GM21367 (cell line): ENCODE measurements around the gene ZBED5.
"Not testable (repeated sequence)": the region's sequence is repeated elsewhere in the genome, so short reads cannot be mapped to it uniquely, and the experiment has no call there.

Experiments
- ATAC-seq: cut with Tn5 transposase; IDR thresholded peaks from one replicate; pipeline ENCODE4 v1.9.1; 2021; ENCODE audit not compliant: unreplicated experiment

ZBED5 gene

DNA sequence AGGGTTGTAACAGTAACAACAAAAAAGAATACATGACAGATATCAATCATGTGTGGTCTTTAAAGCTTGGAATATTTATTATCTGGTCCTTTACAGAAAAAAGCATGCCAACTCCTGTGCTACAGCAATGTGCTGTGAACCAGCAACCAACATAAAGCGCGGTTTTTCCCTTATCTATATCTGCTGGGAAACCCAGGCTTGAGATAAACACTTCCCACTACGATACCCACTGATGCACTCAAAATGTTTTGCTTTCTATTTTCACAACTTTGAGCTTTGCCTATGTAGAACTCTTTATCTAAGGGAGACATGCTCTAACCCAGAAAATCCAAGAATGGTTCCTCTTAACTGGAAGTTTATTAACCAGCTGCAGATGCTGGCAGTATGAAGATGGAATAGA is 19.0 kb downstream of the ZBED5 start:
- ATAC-seq, result no peak

- ATAC-seq, result no peak
These were observed 19.8 kb downstream of the ZBED5 start for GRCh38 chr11:10838083-10838482.

DNA sequence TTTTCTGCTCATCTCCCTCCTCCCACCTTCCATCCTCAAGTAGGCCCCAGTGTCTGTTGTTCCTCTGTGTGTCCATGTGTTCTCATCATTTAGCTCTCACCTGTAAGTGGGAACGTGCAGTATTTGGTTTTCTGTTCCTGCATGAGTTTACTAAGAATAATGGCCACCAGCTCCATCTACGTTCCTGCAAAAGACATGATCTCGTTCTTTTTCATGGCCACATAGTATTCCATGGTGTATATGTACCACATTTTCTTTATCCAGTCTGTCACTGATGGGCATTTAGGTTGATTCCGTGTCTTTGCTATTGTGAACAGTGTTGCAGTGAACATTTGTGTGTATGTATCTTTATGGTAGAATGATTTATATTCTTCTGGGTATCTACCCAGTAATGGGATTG is 21.0 kb downstream of the ZBED5 start:
- ATAC-seq, result not testable (repeated sequence)

GRCh38 chr11:10829139-10829538 is 28.7 kb downstream of the ZBED5 start:
- no peak for ATAC-seq

DNA sequence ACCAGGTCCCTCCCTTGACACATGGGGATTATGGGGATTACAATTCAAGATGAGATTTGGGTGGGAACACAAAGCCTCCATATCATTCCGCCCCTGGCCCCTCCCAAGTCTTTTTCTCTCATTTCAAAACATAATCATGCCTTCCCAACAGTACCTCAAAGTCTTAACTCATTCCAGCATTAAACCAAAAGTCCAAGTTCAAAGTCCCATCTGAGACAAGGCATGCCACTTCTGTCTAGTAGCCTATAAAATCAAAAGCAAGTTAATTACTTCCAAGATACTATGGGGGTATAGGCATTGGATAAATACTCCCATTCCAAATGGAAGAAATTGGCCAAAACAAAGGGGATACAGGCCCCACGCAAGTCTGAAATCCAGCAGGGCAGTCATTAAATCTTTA is 29.5 kb downstream of the ZBED5 start:
- ATAC-seq, result no peak

- ATAC-seq, result peak; percentile 67
These were observed 33.0 kb downstream of the ZBED5 start for GRCh38 chr11:10824888-10825287.

GRCh38 chr11:10823152-10823579 is 34.7 kb downstream of the ZBED5 start:
- ATAC-seq, result no peak

DNA sequence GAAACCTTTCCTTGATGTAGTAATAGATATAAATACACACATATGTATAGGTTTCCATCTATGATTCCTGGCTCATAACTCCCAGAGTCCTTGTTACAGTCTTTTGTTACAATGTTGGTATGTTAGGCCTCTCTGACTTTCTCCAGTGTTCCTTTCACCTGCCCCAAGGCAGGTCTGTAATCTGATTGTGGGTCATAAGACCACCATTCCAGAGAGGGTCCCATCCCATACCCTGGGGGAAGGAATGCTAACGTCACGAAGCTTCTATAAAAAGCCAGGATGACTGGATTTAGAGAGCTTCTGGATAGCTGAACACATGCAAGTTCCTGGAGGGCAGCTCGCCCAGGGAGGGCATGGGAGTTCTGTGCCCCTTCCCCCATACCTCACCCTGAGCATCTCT is 35.4 kb downstream of the ZBED5 start:
- not testable (repeated sequence) for ATAC-seq

GRCh38 chr11:10818594-10818993 is 39.3 kb downstream of the ZBED5 start:
- ATAC-seq, result no peak

GRCh38 chr11:10813945-10814344 is 43.9 kb downstream of the ZBED5 start:
- ATAC-seq, result no peak

- ATAC-seq, result peak; percentile 16
These were observed 48.3 kb downstream of the ZBED5 start for GRCh38 chr11:10809373-10810160.

DNA sequence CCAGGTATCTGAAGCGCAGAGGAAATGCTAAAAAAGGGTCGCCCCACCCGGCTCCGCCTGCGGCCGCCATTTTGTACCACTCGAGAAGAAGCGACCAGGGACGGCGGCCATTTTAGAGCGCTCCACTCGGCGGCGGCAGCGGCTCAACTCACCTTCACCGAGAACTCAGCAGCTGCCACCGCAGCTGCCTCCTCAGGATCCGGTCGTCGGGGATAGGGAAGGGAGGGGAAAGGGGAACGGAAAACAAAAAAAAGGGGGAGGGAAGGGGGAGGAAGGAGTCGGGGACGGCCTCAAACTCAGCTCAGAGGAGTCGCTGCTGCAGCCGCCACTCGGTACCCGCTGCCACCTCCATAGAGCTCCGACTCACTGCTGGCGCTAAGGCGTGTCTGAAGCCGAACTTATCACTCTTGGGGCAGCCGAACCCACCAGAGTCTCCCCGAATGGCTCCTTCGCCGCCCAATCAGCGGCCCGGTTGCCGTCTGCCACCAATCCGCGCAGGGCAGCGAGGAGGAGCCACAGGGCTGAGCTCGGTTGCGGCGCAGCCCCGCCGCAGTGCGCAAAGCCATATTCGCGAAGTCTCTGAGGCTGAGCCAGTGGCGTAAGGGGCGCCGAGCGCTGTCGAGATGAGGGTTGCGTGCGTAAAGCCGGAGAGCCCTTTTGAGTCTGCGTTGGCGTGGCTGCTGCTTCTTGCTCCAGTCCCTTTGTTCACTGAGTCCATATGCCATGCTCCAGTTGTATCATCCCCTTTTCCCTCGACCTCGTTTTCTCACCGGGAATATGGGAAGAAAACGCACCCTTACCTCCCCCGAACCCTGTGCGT is 49.1 kb downstream of the ZBED5 start, which contains the start of gene EIF4G2:
EIF4G2 (minus strand) TSS at position 374 of the 820 bp plus-strand sequence.
- peak; percentile 87 for ATAC-seq

DNA sequence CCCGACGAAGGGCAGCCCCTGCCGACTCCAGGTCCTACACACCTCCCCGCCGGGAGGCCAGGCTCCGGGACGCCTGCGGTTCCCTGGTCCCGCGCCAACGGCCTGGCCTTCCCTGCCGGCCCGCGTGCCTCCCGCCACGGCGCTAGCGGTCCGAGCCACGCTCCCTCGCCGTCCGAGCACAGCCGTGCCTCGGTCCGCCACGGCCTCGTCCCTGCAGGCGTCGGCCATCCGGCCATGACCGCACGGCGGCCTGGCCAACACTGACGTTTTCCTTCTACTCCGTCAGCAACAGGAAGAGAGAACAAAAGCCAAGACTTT is 49.7 kb downstream of the ZBED5 start:
- ATAC-seq, result no peak

DNA sequence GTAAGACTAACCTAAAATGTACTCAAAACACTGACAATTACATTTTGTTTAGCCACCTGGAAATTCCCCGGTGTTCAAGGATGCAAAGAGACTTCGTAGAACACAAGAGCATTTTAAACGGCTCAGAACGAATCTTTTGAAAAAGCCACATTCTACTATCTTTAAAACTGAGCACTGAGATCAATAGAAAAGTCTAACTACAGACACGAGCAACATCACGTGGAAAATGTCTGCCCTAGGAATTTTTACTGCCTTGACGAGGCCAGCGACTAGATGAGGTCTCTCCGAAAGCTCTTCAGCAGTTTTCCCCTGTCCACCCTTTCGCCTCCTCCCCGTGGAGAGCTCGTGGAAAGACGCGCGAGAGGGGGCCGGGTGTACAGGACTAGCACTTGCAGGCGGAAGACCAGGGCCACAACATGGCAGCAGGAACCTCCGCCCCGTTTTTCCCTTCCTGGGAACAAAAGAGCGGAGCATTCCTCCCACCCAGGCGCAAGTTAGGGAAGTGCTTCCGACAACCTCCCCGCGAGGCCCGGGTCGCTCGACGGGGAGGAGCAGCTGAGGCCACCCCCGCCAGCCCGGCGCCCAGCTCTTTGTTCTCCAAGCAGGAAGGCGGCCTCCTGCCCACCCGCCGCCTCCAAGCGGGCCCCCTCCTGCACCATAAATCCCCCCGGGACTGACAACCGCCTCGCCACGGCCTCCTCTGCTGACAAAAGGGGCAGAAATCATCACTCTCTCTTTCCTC is 50.2 kb downstream of the ZBED5 start:
- no peak for ATAC-seq

DNA sequence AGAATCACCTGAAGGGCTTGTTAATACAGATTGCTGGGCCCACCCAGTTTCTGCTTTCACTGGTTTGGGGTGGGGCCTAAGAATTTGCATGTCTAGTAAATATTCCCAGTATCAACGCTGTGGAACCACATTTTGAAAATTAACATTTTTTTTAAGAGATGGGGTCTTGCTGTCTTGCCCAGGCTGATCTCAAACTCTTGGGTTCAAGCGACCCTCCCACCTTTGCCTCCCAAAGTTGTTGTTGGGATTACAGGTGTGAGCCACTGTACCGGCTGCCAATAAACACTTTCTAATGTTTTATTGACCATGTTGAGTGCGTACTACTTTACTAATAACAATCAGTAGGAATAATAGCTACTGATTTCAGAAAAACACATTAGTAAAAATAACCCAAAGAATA is 51.6 kb downstream of the ZBED5 start:
- no peak for ATAC-seq

DNA sequence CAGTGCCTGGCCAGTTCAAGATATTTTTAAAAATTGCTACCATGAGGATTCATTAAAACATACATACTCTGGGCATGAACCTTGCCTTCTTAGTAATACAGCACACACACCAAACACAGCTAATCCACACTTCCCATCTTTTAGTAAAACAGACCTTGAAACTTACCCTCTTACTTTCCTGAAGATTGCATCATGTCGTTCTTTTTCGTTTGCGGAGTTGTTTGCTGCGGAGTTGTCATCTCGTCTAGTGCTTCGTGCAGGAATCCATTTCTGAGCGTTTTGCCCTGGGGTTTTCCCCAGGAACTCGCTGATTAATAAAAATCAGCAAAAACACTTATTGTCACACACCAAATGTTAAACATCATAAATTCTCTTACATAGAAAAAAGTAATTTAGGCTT is 52.1 kb downstream of the ZBED5 start:
- ATAC-seq, result no peak

DNA sequence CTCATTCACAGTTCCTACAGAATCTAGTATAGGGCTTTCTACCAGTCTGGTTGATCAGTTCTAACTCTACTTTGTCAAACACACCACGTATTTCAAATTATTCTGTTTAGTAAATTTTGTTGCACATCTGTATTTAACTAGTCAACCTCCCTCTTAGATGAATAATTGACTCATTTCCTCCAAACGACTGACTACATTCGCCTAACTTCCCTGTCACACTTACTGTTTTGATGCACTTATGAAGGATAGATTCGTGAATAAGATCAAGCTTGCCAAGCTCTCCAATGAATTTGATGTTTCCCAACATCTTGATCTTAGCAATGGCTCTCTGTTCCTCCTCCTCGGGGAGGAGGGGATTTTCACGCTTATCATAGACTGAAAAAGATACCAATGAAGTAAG is 54.2 kb downstream of the ZBED5 start:
- no peak for ATAC-seq
